ENCODE data around the gene LSM4.
"Not testable (repeated sequence)": the region's sequence is repeated elsewhere in the genome, so short reads cannot be mapped to it uniquely, and the experiment has no call there.

Gene LSM4

DNA sequence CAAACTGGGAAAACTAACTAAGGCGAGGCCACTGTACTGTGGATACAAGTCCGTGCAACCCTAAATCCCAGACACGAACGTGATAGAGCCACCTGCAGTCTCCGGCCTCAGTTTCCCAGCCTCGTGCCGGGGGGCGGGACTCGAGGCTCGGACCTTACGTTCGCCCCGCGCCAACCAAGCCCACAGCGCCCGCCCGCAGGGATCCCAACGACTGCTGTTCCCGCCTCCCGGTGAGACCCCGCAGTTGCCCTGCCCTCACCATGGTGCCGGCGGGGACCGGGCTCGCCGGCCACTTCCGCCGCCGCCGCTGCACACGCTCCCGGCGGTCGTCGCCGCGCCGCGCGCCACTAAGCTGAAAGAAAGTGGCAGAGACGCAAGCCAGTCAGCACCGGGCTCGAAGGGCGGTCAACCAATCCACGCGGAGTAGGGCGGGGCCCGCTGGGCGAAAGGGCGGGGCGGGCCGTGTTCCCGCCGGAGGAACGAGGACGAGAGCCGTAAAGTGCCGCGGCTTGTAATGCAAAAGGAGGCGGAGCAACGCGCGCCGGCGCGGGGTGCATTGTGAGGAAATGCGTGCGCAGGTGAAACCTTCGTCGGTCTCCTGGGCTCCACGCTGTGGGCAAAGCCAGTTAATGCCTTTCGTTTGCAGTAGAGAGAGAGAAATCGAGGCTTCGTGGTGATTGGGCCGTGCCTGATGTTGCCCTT is at the start of gene LSM4:
Gene LSM4 (minus strand): TSS at position 318 of the 702 bp plus-strand sequence. CDS start 56 bp downstream, at position 262.
- peak; percentile 98 for DNase-seq

DNA sequence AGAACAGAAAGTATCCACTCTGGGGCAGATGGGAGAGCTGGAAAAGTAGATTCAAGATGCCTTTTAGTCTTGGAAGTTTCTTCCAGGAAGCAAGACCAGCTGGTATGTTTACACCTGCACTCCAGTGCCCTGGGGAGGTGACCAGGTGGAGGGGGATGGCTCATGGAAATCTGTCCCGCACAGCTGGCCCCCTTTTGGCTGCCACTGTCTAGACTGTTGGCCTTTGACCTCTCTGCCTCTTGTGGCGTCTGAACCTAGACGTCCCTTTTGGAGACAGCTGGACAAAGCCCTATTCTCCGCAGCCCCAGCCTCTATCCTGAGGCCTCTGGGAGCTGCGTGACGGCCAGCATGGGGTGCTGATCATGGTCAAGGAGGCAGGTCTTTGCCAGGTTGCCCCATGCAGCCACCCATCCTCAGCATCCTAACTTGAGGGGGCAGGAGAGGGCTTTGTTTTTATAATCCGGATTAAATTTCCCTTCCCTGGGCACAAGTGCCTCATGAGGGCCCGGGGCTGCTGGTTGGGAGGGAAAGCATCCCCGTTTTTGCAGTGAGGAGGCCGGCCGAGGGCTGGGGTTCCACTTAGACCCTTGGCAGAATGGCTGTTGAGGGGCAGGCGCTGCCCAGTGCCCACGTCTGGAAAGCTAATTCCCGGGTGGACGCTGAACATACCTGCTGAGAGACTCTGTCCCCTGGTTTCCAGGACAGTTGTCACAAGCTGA is 45.8 kb upstream of the LSM4 start:
- DNase-seq, result no peak

GRCh38 chr19:18366021-18366435 is 43.2 kb upstream of the LSM4 start:
- DNase-seq, result no peak

DNA sequence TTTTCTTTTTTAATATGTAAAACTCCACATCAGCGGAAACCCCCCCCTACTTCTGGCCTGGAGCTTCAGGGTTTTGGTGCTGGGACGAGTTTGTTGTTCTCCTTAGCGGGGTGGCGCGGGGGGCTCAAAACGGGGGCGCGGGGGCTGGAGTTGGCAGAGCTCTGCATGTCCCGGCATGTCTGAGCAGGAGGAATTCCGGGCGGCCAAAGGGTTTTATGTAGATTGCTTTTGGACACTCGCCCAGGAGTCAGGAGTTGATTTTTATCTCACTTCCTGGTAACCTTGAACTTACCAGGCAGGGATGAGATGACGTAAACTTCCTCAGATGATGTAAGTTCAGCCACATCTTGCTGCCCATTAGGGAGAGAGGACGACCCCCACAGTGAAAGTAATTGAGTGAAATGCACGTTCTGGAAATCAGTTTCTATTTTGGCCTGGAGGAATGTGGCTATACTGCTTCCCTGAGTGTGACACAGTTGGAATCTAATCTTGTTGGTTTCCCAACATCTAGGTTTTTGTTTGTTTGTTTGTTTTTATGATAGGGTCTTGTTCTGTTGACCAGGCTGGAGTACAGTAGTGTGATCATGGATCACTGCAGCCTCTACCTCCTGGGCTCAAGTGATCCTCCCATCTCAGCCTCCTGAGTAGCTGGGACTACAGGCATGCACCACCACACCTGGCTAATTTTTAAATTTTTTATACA is 42.1 kb upstream of the LSM4 start:
- no peak for DNase-seq

- DNase-seq, result not testable (repeated sequence)
Measured at GRCh38 chr19:18364277-18364825, 41.5 kb upstream of the LSM4 start.

GRCh38 chr19:18363787-18364186 is 40.9 kb upstream of the LSM4 start:
- no peak for DNase-seq

GRCh38 chr19:18362934-18363542 is 40.2 kb upstream of the LSM4 start:
- DNase-seq, result no peak

GRCh38 chr19:18361646-18362045 is 38.8 kb upstream of the LSM4 start:
- no peak for DNase-seq

GRCh38 chr19:18357041-18357440 is 34.2 kb upstream of the LSM4 start:
- DNase-seq, result no peak

DNA sequence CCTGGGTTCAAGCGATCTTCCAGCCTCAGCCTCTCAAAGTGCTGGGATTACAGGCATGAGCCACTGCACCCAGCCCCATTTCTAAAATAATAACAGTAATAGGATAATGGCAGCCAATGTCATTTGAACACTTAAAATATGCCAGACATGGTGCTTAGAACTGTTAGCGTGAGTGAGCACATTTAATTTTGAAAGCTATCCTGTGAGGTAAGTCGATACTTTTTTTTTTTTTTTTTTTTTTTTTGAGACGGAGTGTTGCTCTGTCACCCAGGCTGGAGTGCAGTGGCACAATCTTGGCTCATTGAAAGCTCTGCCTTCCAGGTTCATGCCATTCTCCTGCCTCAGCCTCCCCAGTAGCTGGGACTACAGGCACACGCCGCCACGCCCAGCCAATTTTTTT is 31.9 kb upstream of the LSM4 start:
- not testable (repeated sequence) for DNase-seq

- no peak for DNase-seq
Measured at GRCh38 chr19:18353378-18354005, 30.6 kb upstream of the LSM4 start.

GRCh38 chr19:18351544-18351943 is 28.7 kb upstream of the LSM4 start:
- no peak for DNase-seq

DNA sequence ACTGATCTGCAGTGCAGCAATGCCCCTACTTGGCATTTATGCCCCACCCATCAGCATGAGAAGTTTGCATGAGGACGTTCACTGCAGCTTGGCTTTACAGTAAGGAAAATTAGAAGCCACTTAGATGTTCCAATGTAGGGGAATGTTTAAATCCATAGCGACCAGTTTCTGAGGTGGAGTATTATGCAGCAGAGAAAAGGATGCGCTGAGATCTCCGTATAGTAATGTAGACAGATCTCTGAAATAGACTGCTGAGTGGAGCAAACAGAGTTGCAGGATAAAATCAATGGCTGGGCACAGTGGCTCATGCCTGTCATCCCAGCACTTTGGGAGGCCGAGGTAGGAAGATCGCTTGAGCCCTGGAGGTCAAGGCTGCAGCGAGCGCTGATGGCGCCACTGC is 27.6 kb upstream of the LSM4 start:
- no peak for DNase-seq

- no peak for DNase-seq
Measured at GRCh38 chr19:18349524-18350128, 26.8 kb upstream of the LSM4 start.

- not testable (repeated sequence) for DNase-seq
Measured at GRCh38 chr19:18348818-18349339, 26.0 kb upstream of the LSM4 start.

DNA sequence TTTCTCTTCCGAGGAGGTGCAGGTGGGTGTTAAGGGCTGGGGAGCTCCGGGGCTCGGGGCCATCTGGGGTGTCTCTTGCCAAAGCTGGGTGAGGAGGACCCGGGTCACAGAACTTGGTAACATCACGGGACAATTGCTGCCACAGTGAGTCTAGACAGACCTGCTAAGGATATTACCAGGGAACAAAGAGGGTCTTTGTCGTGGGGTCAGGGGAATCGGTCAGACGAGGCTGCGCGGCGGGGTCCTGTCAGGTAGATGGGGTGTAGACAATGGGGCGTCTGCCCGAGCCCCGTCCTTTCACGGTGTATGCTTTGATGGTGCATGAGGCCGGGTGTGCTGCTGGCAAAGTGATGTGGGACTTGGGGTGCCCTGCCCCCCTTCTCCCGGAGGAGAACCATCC is 25.3 kb upstream of the LSM4 start:
- no peak for DNase-seq

GRCh38 chr19:18346091-18346490 is 23.2 kb upstream of the LSM4 start:
- no peak for DNase-seq

DNA sequence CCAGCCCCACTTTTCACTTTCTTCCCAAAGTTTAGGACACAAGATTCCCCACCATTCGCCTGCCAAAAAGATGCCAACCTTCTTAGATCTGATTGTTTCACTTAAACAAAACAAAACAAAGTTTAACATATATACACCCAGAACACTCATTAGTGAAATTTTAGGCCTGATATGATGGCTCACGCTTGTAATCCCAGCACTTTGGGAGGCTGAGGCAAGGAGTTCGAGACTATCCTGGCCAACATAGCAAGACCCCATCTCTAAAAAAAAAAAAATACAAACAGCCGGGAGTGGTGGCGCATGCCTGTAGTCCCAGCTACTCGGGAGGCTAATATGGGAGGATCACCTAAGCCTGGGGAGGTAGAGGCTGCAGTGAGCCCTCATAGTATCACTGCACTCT is 22.4 kb upstream of the LSM4 start:
- DNase-seq, result no peak

- peak; percentile 34 for DNase-seq
Measured at GRCh38 chr19:18344582-18344950, 21.7 kb upstream of the LSM4 start.

DNA sequence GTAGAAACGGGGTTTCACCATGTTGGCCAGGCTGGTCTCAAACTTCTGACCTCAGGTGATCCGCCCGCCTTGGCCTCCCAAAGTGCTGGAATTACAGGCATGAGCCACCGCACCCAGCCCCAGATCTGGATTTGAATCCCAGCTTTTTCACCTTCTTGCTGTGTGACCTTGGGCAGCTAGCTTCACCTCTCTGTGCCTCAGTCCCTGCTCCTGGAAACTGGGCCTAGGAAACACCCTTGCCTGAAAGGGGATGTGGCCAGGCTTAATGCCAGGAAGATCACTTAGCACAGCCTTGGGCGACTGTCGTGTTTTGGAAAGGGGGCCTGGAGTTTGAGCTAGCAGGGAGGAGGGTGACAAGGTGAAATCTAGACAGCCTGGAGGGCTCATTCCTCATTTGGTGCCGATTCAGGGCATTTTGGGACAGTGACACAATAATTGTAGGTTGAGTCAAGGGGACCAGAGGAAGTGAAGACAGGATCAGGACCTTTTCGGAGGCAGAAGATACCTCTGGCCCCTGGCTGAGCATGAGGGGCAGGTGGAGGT is 19.3 kb upstream of the LSM4 start:
- no peak for DNase-seq

GRCh38 chr19:18340990-18341868 is 18.4 kb upstream of the LSM4 start:
- peak; percentile 53 for DNase-seq

Data from retina (tissue), 1 donor.